HCT116 (cell line): Measurements from ENCODE around the gene ABTB2. TPM values are rescaled to one million over a fixed set of nuclear protein-coding genes. Genes with fewer than 3 reads are reported as not detected.

Experiments used
- ZFX ChIP-seq: fragments of 450-650 bp; IDR thresholded peaks from 2 replicates; pipeline ENCODE4 v1.6.1; 2017
- total RNA-seq: library from RNA; stranded (reverse); gene quantifications from one replicate; pipeline ENCODE4 v1.2.1, GENCODE V29; 2021; ENCODE audit not compliant: unreplicated experiment
- TF ChIP-seq, protein P1 (sequence below), 3 experiments: fragments of 200-600 bp in 1 of 3; sonication (generic) in 1 of 3; IDR thresholded peaks in 2 of 3; conservative IDR thresholded peaks in 1 of 3; 2 replicates each; pipeline ENCODE4 v1.5.1; 2012 to 2017; ENCODE audit warnings: low read depth in 2 of 3, low read length in 2 of 3, antibody characterized with exemption in 1 of 3, borderline replicate concordance in 1 of 3, control low read depth in 1 of 3, mild to moderate bottlenecking in 1 of 3, mixed read lengths in 1 of 3, mixed run types in 1 of 3, moderate library complexity in 1 of 3; ENCODE audit not compliant: insufficient read depth in 1 of 3

The ABTB2 gene
- total RNA-seq, 1 experiment from 2014 or later = 6.8 TPM

DNA sequence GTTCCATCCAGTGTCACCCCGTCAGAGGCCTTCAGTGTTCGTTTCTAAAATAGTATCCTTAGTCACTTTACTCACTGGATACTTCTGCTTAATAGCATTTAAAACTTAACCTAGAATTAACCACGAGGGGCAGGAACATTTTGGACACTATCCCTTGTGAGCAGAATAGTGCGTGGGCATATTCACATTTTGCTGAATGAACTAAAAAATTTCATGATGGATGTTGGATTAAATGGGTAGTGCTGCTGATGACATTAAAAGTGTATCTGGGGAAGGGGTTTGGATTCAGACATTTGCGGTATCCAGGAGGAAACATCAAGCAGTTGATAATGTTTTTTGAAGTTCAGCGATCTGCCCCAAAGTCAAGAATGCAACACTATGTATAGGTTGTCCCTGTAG is 253.1 kb downstream of the ABTB2 start (continued):
- TF ChIP-seq, protein P1, sequence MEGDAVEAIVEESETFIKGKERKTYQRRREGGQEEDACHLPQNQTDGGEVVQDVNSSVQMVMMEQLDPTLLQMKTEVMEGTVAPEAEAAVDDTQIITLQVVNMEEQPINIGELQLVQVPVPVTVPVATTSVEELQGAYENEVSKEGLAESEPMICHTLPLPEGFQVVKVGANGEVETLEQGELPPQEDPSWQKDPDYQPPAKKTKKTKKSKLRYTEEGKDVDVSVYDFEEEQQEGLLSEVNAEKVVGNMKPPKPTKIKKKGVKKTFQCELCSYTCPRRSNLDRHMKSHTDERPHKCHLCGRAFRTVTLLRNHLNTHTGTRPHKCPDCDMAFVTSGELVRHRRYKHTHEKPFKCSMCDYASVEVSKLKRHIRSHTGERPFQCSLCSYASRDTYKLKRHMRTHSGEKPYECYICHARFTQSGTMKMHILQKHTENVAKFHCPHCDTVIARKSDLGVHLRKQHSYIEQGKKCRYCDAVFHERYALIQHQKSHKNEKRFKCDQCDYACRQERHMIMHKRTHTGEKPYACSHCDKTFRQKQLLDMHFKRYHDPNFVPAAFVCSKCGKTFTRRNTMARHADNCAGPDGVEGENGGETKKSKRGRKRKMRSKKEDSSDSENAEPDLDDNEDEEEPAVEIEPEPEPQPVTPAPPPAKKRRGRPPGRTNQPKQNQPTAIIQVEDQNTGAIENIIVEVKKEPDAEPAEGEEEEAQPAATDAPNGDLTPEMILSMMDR (IDR thresholded peaks at IDR 0.05 in 2 of 3, conservative IDR thresholded peaks at IDR 0.05 in 1 of 3; ENCODE audit: borderline replicate concordance in 1 of 3, insufficient read depth in 1 of 3, low read depth in 2 of 3, low read length in 2 of 3) = no peak
- TF ChIP-seq ZFX = no peak

Other genes with a start within 250 kb of the ABTB2 start
- gene CAT, start 80.9 kb upstream of the ABTB2 start, total RNA-seq = 50.9 TPM
- gene ELF5, start 155.8 kb upstream of the ABTB2 start, total RNA-seq = 0.32 TPM